HTERT RPE-1 (cell line): ENCODE measurements around the gene ZNF486.
"Not testable (repeated sequence)": the region's sequence is repeated elsewhere in the genome, so short reads cannot be mapped to it uniquely, and the experiment has no call there.

Experiments
- in situ Hi-C: fragments of 300-500 bp; cut with MboI; formaldehyde crosslinking; loops from 4 replicates; pipeline ENCODE4 v1.14.3; 2020; ENCODE audit warnings: low sequenced_read_pairs

ZNF486 gene

DNA sequence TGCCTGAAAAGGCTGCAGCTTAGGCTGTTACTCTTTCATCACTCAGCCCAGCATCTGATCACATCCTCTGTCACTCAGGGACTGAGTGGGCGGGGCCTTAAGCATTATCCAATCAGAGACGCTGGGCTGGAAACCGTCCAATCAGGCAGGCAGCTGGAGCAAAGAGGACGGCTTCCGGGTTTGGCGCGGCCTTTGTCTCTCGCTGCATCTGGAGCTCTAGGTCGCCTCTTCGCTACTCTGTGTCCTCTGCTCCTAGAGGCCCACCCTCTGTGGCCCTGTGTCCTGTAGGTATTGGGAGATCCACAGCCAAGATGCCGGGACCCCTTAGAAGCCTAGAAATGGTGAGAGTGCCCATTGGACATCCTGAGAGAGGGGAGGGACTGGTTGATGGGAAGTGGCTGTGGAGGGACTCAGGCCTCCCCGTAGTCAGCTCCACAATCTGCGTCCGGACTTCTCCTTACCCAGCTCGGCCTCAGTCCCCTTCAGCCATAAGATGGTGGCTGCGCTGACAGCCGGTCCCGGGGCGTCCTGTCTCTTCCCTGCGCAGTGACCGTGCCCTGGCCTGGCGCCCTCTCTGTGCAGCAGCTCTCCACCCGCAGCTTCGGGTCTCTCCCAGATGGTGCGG is at the start of gene ZNF486:
ZNF486 (plus strand) TSS at position 195 of the 625 bp plus-strand sequence; CDS start at position 312, 117 bp downstream.
- in situ Hi-C loops, result no loop called here

DNA sequence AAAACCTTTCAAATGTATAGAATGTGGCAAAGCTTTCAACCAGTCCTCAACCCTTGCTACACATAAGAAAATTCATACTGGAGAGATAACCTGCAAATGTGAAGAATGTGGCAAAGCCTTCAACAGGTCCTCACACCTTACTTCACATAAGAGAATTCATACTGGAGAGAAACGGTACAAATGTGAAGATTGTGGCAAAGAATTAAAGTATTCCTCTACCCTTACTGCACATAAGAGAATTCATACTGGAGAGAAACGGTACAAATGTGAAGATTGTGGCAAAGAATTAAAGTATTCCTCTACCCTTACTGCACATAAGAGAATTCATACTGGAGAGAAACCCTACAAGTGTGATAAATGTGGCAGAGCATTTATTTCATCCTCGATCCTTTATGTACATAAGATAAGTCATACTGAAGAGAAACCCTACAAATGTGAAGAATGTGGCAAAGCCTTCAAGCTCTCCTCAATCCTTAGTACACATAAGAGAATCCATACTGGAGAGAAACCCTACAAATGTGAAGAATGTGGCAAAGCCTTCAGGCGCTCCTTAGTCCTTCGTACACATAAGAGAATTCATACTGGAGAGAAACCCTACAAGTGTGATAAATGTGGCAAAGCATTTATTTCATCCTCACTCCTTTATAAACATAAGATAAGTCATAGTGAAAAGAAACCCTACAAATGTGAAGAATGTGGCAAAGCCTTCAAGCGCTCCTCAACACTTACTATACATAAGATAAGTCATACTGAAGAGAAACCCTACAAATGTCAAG is 48.8 kb upstream of the ZNF486 start:
- in situ Hi-C loops, result not testable (repeated sequence)

- in situ Hi-C loops, result no loop called here
Measured at GRCh38 chr19:20124879-20125278, 42.1 kb upstream of the ZNF486 start.

DNA sequence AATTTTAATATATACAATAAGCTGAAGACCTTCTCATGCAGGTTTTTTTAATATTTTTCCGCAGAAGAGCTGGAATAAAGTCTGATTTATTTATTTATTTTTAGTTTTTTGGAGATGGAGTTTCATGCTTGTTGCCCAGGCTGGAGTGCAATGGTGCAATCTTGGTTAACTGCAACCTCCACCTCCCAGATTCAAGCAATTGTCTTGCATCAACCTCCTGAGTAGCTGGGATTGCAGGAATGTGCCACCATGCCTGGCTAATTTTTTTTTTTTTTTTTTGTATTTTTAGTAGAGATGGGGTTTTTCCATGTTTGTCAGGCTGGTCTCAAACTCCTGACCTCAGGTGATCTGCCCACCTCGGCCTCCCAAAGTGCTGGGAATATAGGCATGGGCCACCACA is 34.1 kb upstream of the ZNF486 start:
- in situ Hi-C loops, result not testable (repeated sequence)

DNA sequence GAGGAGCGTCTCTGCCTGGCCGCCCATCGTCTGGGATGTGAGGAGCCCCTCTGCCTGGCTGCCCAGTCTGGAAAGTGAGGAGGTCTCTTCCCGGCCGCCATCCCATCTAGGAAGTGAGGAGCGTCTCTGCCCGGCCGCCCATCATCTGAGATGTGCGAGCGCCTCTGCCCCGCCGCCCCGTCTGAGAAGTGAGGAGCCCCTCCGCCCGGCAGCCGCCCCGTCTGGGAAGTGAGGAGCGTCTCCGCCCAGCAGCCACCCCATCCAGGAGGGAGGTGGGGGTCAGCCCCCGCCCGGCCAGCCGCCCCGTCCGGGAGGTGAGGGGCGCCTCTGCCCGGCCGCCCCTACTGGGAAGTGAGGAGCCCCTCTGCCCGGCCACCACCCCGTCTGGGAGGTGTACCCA is 29.3 kb upstream of the ZNF486 start:
- in situ Hi-C loops, result not testable (repeated sequence)

DNA sequence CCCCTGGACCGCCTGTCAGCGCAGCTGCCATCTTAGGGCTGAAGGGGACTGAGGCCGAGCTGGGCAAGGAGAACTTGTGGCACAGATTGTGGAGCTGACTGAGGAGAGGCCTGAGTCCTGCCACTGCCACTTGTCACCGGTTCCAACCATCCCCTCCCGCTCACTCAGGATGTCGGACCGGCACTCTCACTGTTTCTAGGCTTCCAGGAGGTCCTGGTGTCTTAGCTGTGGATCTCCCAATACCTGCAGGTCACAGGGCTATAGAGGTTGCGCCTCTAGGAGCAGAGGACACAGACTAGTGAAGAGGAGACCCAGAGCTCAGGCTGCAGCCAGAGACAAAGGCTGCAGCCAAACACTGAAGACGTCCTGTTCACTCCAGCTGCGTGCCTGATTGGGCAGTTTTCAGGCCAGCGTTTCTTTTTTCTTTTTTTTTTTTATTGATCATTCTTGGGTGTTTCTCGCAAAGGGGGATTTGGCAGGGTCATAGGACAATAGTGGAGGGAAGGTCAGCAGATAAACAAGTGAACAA is 15.3 kb upstream of the ZNF486 start:
- in situ Hi-C loops, result no loop called here

DNA sequence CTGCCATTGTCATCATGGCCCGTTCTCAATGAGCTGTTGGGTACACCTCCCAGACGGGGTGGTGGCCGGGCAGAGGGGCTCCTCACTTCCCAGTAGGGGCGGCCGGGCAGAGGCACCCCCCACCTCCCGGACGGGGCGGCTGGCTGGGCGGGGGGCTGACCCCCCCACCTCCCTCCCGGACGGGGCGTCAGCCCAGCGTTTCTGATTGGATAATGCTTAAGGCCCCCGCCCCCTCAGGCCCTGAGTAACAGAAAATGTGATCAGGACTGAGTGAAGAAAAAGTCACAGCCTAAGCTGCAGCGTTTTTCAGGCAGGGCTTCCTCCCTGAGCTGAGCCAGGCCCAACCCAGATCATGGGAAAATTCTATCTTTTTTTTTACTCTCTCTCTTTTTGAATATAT is 14.5 kb upstream of the ZNF486 start:
- in situ Hi-C loops, result not testable (repeated sequence)

- in situ Hi-C loops, result no loop called here
Measured at GRCh38 chr19:20153281-20153680, 13.7 kb upstream of the ZNF486 start.

DNA sequence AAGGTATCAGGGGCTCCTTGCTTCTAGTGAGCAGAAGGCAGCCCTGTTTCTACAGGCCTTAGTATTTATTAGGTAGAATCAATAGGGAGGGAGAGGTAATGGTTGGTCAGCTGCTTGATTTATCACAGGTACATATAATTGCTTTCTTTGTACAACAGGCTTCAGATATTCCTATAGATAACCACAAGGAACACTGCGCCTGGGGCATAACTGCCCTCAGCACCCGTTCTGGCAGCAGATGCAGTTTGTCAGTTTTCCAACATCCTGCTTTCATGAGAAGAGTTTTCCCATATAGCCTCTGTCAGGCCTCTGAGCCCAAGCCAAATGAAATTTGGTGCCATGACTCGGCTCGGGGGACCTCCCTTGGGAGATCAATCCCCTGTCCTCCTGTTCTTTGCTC is 12.4 kb upstream of the ZNF486 start:
- in situ Hi-C loops, result no loop called here

- in situ Hi-C loops, result no loop called here
Measured at GRCh38 chr19:20162821-20163220, 4.2 kb upstream of the ZNF486 start.

DNA sequence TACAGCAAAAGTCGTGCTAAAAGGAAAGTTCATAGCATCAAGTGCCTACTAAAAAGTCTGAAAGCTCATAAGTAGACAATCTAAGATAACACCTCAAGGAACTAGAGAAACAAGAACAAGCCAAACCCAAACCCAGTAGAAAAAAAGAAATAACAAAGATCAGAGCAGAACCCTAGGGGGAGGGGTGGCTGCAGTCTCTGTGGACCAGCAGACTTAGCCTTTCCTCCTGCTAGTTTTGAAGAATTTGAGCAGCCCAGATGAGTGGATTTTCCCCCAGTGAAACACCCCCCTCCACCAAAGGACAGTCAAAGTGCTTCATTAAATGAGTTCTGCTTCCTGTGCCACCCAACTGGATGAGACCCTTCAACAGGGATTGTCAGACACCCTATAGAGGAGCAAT is 2.6 kb upstream of the ZNF486 start:
- in situ Hi-C loops, result no loop called here

- in situ Hi-C loops, result no loop called here
Measured at GRCh38 chr19:20165971-20166592, 932 bp upstream of the ZNF486 start.

GRCh38 chr19:20167651-20168122 is 673 bp downstream of the ZNF486 start:
- in situ Hi-C loops, result no loop called here

DNA sequence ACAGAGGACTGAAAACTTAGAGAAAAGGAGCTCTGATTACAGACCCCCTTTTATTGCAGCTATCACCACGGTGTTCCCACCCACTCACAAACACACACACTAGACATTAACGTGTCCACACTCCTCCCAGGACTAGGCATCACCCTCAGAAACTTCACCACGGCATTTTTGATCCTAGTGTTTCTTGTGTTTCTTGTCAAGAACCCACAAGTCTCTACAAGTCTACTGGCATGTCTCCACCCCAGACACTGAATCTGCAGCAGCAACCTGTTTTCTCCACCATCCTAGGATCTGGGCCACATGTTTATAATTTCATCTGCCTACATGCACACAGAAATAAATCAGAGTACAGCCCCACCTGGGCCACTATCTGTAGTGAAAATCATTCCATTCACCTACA is 4.3 kb downstream of the ZNF486 start:
- in situ Hi-C loops, result no loop called here

- in situ Hi-C loops, result not testable (repeated sequence)
Measured at GRCh38 chr19:20175848-20176247, 8.8 kb downstream of the ZNF486 start.

GRCh38 chr19:20179956-20180355 is 12.9 kb downstream of the ZNF486 start:
- in situ Hi-C loops, result not testable (repeated sequence)

GRCh38 chr19:20182222-20182785 is 15.3 kb downstream of the ZNF486 start:
- in situ Hi-C loops, result no loop called here

DNA sequence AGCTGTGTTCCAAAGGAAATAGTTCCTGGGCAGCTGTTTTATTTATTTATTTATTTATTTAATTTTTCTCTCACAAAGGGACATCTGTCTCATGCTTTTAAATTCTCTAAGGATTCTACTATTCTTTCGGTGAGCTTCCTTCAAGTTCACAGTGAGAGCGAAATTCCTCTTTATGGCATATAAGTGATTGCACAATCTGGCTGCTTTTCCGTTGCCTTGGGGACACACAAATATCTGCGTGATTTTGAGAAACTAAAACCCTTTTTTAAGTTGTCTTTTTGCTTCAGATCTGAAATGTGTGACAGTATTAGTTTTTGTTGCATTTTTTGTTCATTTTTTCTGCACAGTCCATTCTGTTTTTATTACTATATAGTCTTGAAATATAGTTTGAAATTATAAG is 19.2 kb downstream of the ZNF486 start:
- in situ Hi-C loops, result no loop called here

GRCh38 chr19:20197747-20198146 is 30.7 kb downstream of the ZNF486 start:
- in situ Hi-C loops, result no loop called here

- in situ Hi-C loops, result no loop called here
Measured at GRCh38 chr19:20209051-20209450, 42.0 kb downstream of the ZNF486 start.

DNA sequence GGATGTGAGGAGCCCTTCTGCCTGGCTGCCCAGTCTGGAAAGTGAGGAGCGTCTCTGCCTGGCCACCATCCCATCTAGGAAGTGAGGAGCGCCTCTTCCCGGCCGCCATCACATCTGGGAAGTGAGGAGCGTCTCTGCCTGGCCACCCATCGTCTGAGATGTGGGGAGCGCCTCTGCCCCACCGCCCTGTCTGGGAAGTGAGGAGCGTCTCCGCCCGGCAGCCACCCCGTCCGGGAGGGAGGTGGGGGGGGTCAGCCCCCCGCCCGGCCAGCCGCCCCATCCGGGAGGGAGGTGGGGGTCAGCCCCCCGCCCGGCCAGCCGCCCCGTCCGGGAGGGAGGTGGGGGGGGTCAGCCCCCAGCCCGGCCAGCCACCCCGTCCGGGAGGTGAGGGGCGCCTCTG is 47.4 kb downstream of the ZNF486 start:
- in situ Hi-C loops, result not testable (repeated sequence)
